K562 (cell line): ENCODE results near the gene RIPK4. TPM values are rescaled to one million over a fixed set of nuclear protein-coding genes. Genes with fewer than 3 reads are reported as not detected.

ENCODE experiments used
- ATAC-seq: fragments of 200-7000 bp; cut with Tn5 transposase; 3 replicates; pipeline ENCODE4 v1.9.1; 2020; ENCODE audit warnings: moderate library complexity
- BruUV-seq: library from RNA; stranded (reverse); fragments of 400-500 nt; replicated peaks from 2 replicates; lab custom pipeline; 2021; lab: Mats Ljungman, UMichigan
- CTCF ChIA-PET: fragments of 300-600 bp; formaldehyde crosslinking; extraction: SDS; loops from one replicate; lab custom pipeline; 2021; ENCODE audit warnings: low intra/inter-chr PET ratio; lab: Yijun Ruan, JAX
- POLR2A ChIA-PET: fragments of 300-600, 350-650 bp; sonication (Branson Sonifier 250); formaldehyde crosslinking; extraction: SDS; loops from one replicate; lab custom pipeline; 2021; ENCODE audit warnings: antibody characterized with exemption, inconsistent platforms; lab: Yijun Ruan, JAX
- DNase-seq, 4 experiments: peaks; one replicate each; pipeline versions ENCODE4 v3.0.0 to v3.0.0-alpha.2; 2011 to 2018; ENCODE audit warnings: low spot score in 3 of 4, mixed read lengths in 3 of 4; ENCODE audit errors: extremely low read depth in 1 of 4
- FAIRE-seq: peaks from 2 replicates; lab custom pipeline; 2011; peaks lifted over from hg19 to GRCh38; lab: Jason Lieb, UNC
- H2AFZ ChIP-seq: 2 replicates; pipeline ENCODE4 v1.6.0; 2011; ENCODE audit warnings: low read depth, low read length, control low read depth, inconsistent platforms
- H3K27ac ChIP-seq: fragments of 200-600 bp; 3 replicates; pipeline ENCODE4 v1.8.0; 2011; ENCODE audit warnings: low read depth, mild to moderate bottlenecking, control low read depth, inconsistent platforms, low read length, moderate library complexity, mixed read lengths; ENCODE audit errors: extremely low read depth
- H3K27me3 ChIP-seq, 2 experiments: fragments of 300-600 bp in 1 of 2; 2 replicates in 1 of 2; 3 replicates in 1 of 2; pipeline versions ENCODE4 v1.6.0 to v1.8.0; 2011; ENCODE audit warnings: inconsistent platforms in 2 of 2, low read length in 2 of 2, mild to moderate bottlenecking in 1 of 2, mixed read lengths in 1 of 2, moderate library complexity in 1 of 2; ENCODE audit not compliant: control insufficient read depth in 2 of 2, insufficient read depth in 2 of 2
- H3K36me3 ChIP-seq: fragments of 300-600 bp; 3 replicates; pipeline ENCODE4 v1.8.0; 2011; ENCODE audit warnings: mild to moderate bottlenecking, low read length, inconsistent platforms; ENCODE audit not compliant: control insufficient read depth, insufficient read depth
- H3K4me1 ChIP-seq, 2 experiments: fragments of 200-600 bp in 1 of 2; replicated peaks in 1 of 2; 2 replicates in 1 of 2; 3 replicates in 1 of 2; pipeline versions ENCODE4 v1.5.1 to v1.8.0; 2011; ENCODE audit warnings: inconsistent platforms in 2 of 2, low read length in 2 of 2, mild to moderate bottlenecking in 1 of 2, mixed read lengths in 1 of 2, moderate library complexity in 1 of 2; ENCODE audit not compliant: control insufficient read depth in 2 of 2, insufficient read depth in 2 of 2
- H3K4me2 ChIP-seq: 2 replicates; pipeline ENCODE4 v1.6.1; 2011; ENCODE audit warnings: low read length, control low read depth, inconsistent platforms, mixed read lengths; ENCODE audit not compliant: insufficient read depth
- H3K4me3 ChIP-seq: fragments of 200-600 bp; sonication (generic), shearing (Covaris generic); 2 replicates; pipeline ENCODE4 v1.5.1; 2016; ENCODE audit warnings: control low read depth, inconsistent platforms
- H3K79me2 ChIP-seq: fragments of 200-600 bp; 3 replicates; pipeline ENCODE4 v1.8.0; 2011; ENCODE audit warnings: low read length, inconsistent platforms; ENCODE audit not compliant: control insufficient read depth, insufficient read depth
- H3K9ac ChIP-seq, 2 experiments: 2 replicates each; pipeline versions ENCODE4 v1.6.0 to v1.6.1; 2011; ENCODE audit warnings: low read depth in 2 of 2, low read length in 2 of 2, control low read depth in 1 of 2, inconsistent platforms in 1 of 2, mild to moderate bottlenecking in 1 of 2, mixed read lengths in 1 of 2; ENCODE audit not compliant: insufficient read depth in 1 of 2
- H3K9me1 ChIP-seq: one replicate; pipeline ENCODE4 v1.6.0; 2011; ENCODE audit warnings: inconsistent platforms, mild to moderate bottlenecking, low read length, moderate library complexity; ENCODE audit not compliant: control insufficient read depth, insufficient read depth
- H3K9me3 ChIP-seq: replicated peaks from 2 replicates; pipeline ENCODE4 v1.5.1; 2011; ENCODE audit warnings: low read depth, low read length, inconsistent platforms; ENCODE audit not compliant: control insufficient read depth, insufficient read depth
- H4K20me1 ChIP-seq: replicated peaks from 2 replicates; pipeline ENCODE4 v1.6.1; 2011; ENCODE audit warnings: low read length, inconsistent platforms, mixed read lengths; ENCODE audit not compliant: control insufficient read depth, insufficient read depth
- ATF1 ChIP-seq, 2 experiments: fragments of 450-650 bp in 1 of 2; IDR thresholded peaks; 2 replicates each; pipeline ENCODE4 v1.6.1; 2016; ENCODE audit warnings: missing compliant biosample characterization in 1 of 2, missing genetic modification characterization in 1 of 2
- CHCHD3 ChIP-seq: fragments of 250-450 bp; sonication (Bioruptor Pico); IDR thresholded peaks from 2 replicates; pipeline ENCODE4 v2.1.2; 2022; ENCODE audit warnings: mild to moderate bottlenecking
- E2F5 ChIP-seq: sonication (generic); formaldehyde crosslinking; IDR thresholded peaks from 2 replicates; pipeline ENCODE4 v1.8.0; 2022; ENCODE audit warnings: mild to moderate bottlenecking, missing genetic modification reagents
- HDAC8 ChIP-seq: fragments of 450-650 bp; IDR thresholded peaks from 2 replicates; pipeline ENCODE4 v1.6.1; 2016; ENCODE audit warnings: mild to moderate bottlenecking, missing genetic modification characterization, moderate library complexity, missing compliant biosample characterization
- HINFP ChIP-seq: fragments of 450-650 bp; conservative IDR thresholded peaks from 2 replicates; pipeline ENCODE4 v1.6.1; 2016; ENCODE audit warnings: missing genetic modification characterization, low read depth, mild to moderate bottlenecking, control low read depth, missing compliant biosample characterization
- MNT ChIP-seq, 2 experiments: fragments of 450-650 bp; conservative IDR thresholded peaks; 2 replicates each; pipeline ENCODE4 v1.6.1; 2017; ENCODE audit warnings: mild to moderate bottlenecking in 2 of 2, moderate library complexity in 2 of 2
- PHB ChIP-seq: fragments of 250-450 bp; sonication (Bioruptor Pico); IDR thresholded peaks from 2 replicates; pipeline ENCODE4 v1.5.0; 2021
- RCOR1 ChIP-seq, 2 experiments: IDR thresholded peaks; 2 replicates each; pipeline ENCODE4 v1.6.1; 2012; ENCODE audit warnings: low read depth in 2 of 2, low read length in 2 of 2, borderline replicate concordance in 1 of 2, improper control_type of control experiment in 1 of 2
- SP1 ChIP-seq: sonication (generic); formaldehyde crosslinking; IDR thresholded peaks from 2 replicates; pipeline ENCODE4 v1.8.1; 2022; ENCODE audit warnings: mild to moderate bottlenecking, missing genetic modification reagents
- STAT5B ChIP-seq: fragments of 250-450 bp; sonication (Bioruptor Pico); IDR thresholded peaks from 2 replicates; pipeline ENCODE4 v1.8.0; 2021; ENCODE audit warnings: mild to moderate bottlenecking, inconsistent platforms
- ZNF609 ChIP-seq: sonication (generic); formaldehyde crosslinking; IDR thresholded peaks from 2 replicates; pipeline ENCODE4 v1.8.1; 2023; ENCODE audit warnings: missing genetic modification reagents, mild to moderate bottlenecking, borderline replicate concordance
- ZNF668 ChIP-seq: fragments of 250-450 bp; sonication (Bioruptor Pico); IDR thresholded peaks from 2 replicates; pipeline ENCODE4 v1.8.0; 2022; ENCODE audit warnings: mild to moderate bottlenecking, inconsistent platforms
- WGBS: fragments of 100-300 bp; shearing (Covaris generic); methylation state at CpG from one replicate; pipeline ENCODE4 v1.1.6; 2016; ENCODE audit warnings: low coverage, mixed read lengths; ENCODE audit not compliant: insufficient coverage; ENCODE audit errors: missing lambda C conversion rate; 5-methylcytosine and 5-hydroxymethylcytosine counted together
- in situ Hi-C: fragments of 300-500 bp; cut with MboI; formaldehyde crosslinking; loops from 4 replicates; pipeline ENCODE4 v1.15.0; 2018; ENCODE audit warnings: inconsistent platforms, mixed read lengths
- intact Hi-C: fragments of 100-400 bp; cut with micrococcal nuclease; formaldehyde crosslinking; loops from 2 replicates; pipeline ENCODE4 v1.14.2; 2022
- polyA plus RNA-seq, 8 experiments: library from polyadenylated mRNA; depleted of rRNA in 4 of 8; stranded (reverse) in 5 of 8; unstranded in 3 of 8; fragments of >200 nt; fragmentation: Nextera tagmentation in 2 of 8; fragmentation: Illumina TruSeq in 1 of 8; extraction: Ambion mirVana in 2 of 8; extraction: Trizol in 1 of 8; gene quantifications; 2 replicates each; pipeline versions ENCODE4 v1.2.1 to v1.2.3, GENCODE V29; 2011 to 2014; ENCODE audit warnings: inconsistent platforms in 1 of 8, missing spikeins in 1 of 8
- total RNA-seq, 7 experiments: library from RNA; depleted of rRNA in 6 of 7; stranded (reverse); fragments of >200 nt in 6 of 7; fragmentation: Illumina TruSeq in 2 of 7; extraction: Trizol in 2 of 7; gene quantifications; 2 replicates each; pipeline versions ENCODE4 v1.2.1 to v1.2.3, GENCODE V29; 2011 to 2021; ENCODE audit warnings: low replicate concordance in 1 of 7

The RIPK4 gene
- total and polyA plus RNA-seq, 9 of the 15 experiments (the other 6 are each of a cell fraction or from before 2014, with no cell fraction given) = not detected

- Histone ChIP-seq H3K9me1 (peaks cover 4% of the 10 kb centered on the region), H3K4me3 (no peak overlapping the region), H3K79me2 (no peaks in the 10 kb centered on the region), H3K27me3 (no peaks in the 10 kb centered on the region), H2AFZ (no peak overlapping the region), H4K20me1 (no peaks in the 10 kb centered on the region), H3K36me3 (peaks cover 42% of the 10 kb centered on the region; the same call in 1 of the 3 replicates), H3K9me3 (no peaks in the 10 kb centered on the region)
- in situ Hi-C loops = no loop called here
- POLR2A ChIA-PET = interaction anchor here (0.6 kb wide), 1 partner anchor 11 kb away, joined by 3 read pairs; no protein-coding TSS in a partner anchor
- DNase-seq (no peak), FAIRE-seq (no peak)
- intact Hi-C loops = no loop called here
- BruUV-seq = no TSS peak
- no peak for TF ChIP-seq E2F5 (CRISPR knock-in tag)
- no peak for TF ChIP-seq ZNF668 (CRISPR knock-in tag)
- no peak for TF ChIP-seq ATF1 (CRISPR knock-in tag; IDR thresholded peaks at IDR 0.05)
- TF ChIP-seq ATF1 (tag; IDR thresholded peaks at IDR 0.05) = no peak
- no peak for TF ChIP-seq HDAC8 (tag)
- no peak for TF ChIP-seq SP1 (CRISPR knock-in tag)
- no peak for TF ChIP-seq STAT5B (CRISPR knock-in tag)
- TF ChIP-seq ZNF609 = no peak
- TF ChIP-seq CHCHD3 (CRISPR knock-in tag) = no peak
- no peak for TF ChIP-seq PHB
- TF ChIP-seq MNT (conservative IDR thresholded peaks at IDR 0.05) = no peak
- no peak for TF ChIP-seq HINFP (tag)
- no peak for TF ChIP-seq RCOR1 (IDR thresholded peaks at IDR 0.05; ENCODE audit: borderline replicate concordance in 1 of 2, low read depth in 2 of 2, low read length in 2 of 2)
- TF ChIP-seq, all 486 proteins: peak for 0
- CTCF ChIA-PET = no interaction called here
- Histone ChIP-seq H3K4me2 (no peak overlapping the region), H3K27ac (no peak overlapping the region), H3K9ac (no peak overlapping the region), H3K4me1 (peaks cover 0 to 12% of the 10 kb centered on the region in 2 experiments; a peak in 1 of 5 replicates)
- WGBS = 84% methylated on average over 13 of the region's 13 CpGs
- no peak for ATAC-seq
These were observed 45.8 kb upstream of the RIPK4 start for GRCh38 chr21:41812679-41813078.
